Fibroblast of skin of abdomen (primary cell): ENCODE results near the gene TOPORS. TPM values are rescaled to one million over a fixed set of nuclear protein-coding genes. Genes with fewer than 3 reads are reported as not detected.
"Not testable (repeated sequence)": the region's sequence is repeated elsewhere in the genome, so short reads cannot be mapped to it uniquely, and the experiment has no call there.

Experiments
- DNase-seq: peaks from one replicate; pipeline ENCODE4 v3.0.0-alpha.2; 2013
- polyA plus RNA-seq, 2 experiments: library from polyadenylated mRNA; unstranded; fragments of 120-200 nt; gene quantifications; one replicate each; pipeline ENCODE4 v1.2.1, GENCODE V29; 2013; ENCODE audit not compliant: insufficient read length in 2 of 2

Gene TOPORS
- polyA plus RNA-seq (2013, experiment 1 of 2; ENCODE audit: insufficient read length): 12.2 TPM
- polyA plus RNA-seq (2013, experiment 2 of 2; ENCODE audit: insufficient read length): 11.9 TPM

GRCh38 chr9:32552172-32552872, at the start of gene TOPORS, which contains the start of gene SMIM27:
TSS of gene TOPORS (minus strand) at chr9:32552586. CDS start at chr9:32552436, 150 bp downstream.
TSS of gene SMIM27 (plus strand) at chr9:32552327. CDS start at chr9:32552435, 108 bp downstream.
- peak; percentile 90 for DNase-seq

DNA sequence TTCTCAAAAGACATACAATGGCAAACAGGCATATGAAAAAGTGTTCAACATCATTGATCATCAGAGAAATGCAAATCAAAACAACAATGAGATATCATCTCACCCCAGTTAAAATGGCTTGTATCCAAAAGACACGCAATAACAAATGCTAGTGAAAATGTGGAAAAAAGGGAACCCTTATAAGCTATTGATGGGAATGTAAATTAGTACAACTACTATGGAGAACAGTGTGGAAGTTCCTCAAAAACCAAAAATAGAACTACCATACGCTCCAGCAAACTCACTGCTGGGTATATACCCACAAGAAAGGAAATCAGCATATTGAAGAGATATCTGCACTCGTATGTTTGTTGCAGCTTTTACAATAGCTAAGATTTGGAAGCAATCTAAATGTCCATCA, 46.6 kb upstream of the TOPORS start:
- DNase-seq: not testable (repeated sequence)

- no peak for DNase-seq
These were observed 44.5 kb upstream of the TOPORS start for GRCh38 chr9:32596936-32597335.

GRCh38 chr9:32596096-32596865, 43.9 kb upstream of the TOPORS start:
- DNase-seq: no peak

- DNase-seq: no peak
These were observed 38.5 kb upstream of the TOPORS start for GRCh38 chr9:32590898-32591297.

- no peak for DNase-seq
These were observed 38.1 kb upstream of the TOPORS start for GRCh38 chr9:32590476-32590875.

GRCh38 chr9:32589083-32589723, 36.8 kb upstream of the TOPORS start:
- DNase-seq: peak; percentile 32

DNA sequence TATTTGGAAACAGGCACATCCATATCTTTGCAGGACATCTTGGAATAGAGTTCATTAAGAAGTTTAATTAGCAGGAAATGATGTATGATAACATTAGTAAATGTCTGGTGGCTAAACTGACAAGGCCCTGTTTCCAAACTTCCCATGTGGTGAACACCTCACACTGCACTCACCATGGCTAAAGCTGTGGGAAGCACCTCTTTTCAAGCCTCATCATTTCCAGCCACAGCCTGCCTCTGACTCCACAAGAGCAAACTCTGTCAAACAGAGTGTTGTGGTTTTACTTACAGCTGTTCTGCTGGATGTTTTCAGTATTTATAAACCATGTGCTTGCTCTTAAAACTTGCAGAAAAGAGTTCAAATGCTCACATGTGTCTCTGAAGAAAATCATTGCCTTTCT, 35.5 kb upstream of the TOPORS start:
- DNase-seq: peak; percentile 13

GRCh38 chr9:32584784-32585183, 32.4 kb upstream of the TOPORS start:
- peak; percentile 30 for DNase-seq

- peak; percentile 42 for DNase-seq
These were observed 29.2 kb upstream of the TOPORS start for GRCh38 chr9:32581512-32582143.

- no peak for DNase-seq
These were observed 28.4 kb upstream of the TOPORS start for GRCh38 chr9:32580631-32581300.

GRCh38 chr9:32579706-32580331, 27.4 kb upstream of the TOPORS start:
- DNase-seq: peak; percentile 41

DNA sequence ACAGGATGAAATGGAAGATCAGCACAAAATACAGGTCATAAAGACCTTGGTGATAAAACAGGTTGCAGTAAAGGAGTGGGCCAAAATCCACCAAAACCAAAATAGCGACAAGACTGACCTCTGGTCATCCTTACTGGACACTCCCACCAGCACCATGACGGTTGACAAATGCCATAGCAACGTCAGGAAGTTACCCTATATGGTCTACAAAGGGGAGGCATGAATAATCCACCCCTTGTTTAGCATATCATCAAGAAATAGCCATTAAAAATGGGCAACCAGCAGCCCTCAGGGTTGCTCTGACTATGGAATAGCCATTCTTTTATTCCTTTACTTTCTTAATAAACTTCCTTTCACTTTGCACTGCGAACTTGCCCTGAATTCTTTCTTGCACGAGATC, 26.6 kb upstream of the TOPORS start:
- no peak for DNase-seq

DNA sequence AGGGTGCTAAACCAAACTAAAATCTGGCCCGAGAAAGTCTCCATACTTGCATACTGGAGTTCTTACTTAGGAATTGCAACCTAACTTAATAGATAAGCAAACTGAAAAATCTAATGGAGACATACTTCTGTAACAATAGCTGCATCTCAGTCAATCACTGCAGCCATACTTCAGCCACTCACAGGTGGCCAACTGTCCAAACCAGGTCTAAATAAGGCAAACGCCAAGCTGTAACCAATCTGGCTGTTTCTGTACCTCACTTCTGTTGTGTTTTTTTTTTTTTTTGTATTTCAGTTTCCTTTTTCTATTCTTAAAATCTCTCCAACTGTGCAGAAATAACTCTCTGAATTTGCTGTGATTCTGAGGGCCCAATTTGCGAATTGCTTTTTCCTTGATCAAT, 24.9 kb upstream of the TOPORS start:
- DNase-seq: no peak

DNA sequence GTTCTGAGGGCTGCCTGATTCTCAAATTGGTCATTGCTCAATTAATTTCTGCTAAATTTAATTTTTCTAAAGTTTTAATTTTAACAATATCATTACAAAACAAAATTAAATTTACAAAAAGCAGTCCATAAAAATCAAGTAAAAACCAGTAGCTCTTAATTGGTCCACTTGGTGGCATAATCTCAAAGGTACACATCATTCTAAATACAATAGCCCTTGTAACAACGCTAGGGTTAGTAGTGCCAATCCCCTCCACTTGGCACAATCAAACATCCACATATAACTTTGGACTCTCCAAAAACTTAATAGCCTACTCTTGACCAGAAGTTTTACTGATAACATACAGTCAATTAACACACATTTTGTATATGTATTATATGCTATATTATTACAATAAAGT, 22.5 kb upstream of the TOPORS start:
- no peak for DNase-seq

- no peak for DNase-seq
These were observed 21.4 kb upstream of the TOPORS start for GRCh38 chr9:32573821-32574220.

DNA sequence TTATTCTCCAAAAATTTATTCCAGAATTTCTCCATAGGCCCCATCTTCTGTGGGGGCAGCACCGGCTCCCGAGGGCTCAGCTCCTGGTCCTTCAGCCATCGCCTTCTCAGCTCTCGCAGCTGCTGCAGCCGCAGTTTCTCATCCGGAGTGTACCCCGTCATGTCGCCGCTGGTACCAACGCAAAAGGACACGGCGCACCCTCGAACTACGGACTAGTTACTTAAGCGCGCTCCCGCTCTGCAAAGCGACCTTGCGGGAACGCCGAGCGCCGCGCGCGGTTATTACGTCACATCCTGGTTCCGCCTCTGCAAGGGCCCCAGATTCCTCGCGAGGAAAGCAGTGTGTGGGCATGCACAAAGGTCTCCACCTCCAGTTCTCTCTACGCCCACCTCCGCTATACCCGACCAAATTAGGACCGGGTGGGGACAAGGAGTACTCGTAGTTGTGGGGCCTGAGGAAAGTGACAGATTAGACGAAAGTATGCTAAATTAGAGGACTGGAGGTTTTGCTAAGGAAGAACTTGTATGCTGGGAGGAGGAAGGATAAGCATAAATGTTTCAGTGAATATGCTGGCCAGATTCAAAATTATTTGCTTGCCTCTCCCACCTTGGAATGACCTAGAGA, 20.6 kb upstream of the TOPORS start, which contains the start of gene NDUFB6:
NDUFB6 (minus strand) TSS at position 260 of the 624 bp plus-strand sequence; CDS start at position 161, 99 bp downstream.
- peak; percentile 93 for DNase-seq

- DNase-seq: peak; percentile 65
These were observed 19.8 kb upstream of the TOPORS start for GRCh38 chr9:32571969-32572899.

GRCh38 chr9:32570262-32570661, 17.9 kb upstream of the TOPORS start:
- no peak for DNase-seq

- no peak for DNase-seq
These were observed 14.4 kb upstream of the TOPORS start for GRCh38 chr9:32566770-32567169.
